IMR-90 (cell line): ENCODE measurements around the gene PRLR. TPM values are rescaled to one million over a fixed set of nuclear protein-coding genes. Genes with fewer than 3 reads are reported as not detected.

Experiments used
- ATAC-seq: fragments of 200-7000 bp; cut with Tn5 transposase; 2 replicates; pipeline ENCODE4 v1.9.1; 2020; ENCODE audit warnings: low read depth, mild to moderate bottlenecking, moderate library complexity
- BruUV-seq: library from RNA; stranded (reverse); fragments of 400-500 nt; replicated peaks from 2 replicates; lab custom pipeline; 2021; lab: Mats Ljungman, UMichigan
- CTCF ChIA-PET: fragments of 300-600 bp; formaldehyde crosslinking; extraction: SDS; loops from one replicate; lab custom pipeline; 2021; ENCODE audit warnings: antibody characterized with exemption; lab: Yijun Ruan, JAX
- POLR2A ChIA-PET: fragments of 300-600 bp; sonication (Branson Sonifier 250); formaldehyde crosslinking; loops from one replicate; lab custom pipeline; 2022; ENCODE audit warnings: antibody characterized with exemption; ENCODE audit not compliant: unreplicated experiment; lab: Charles Lee
- DNase-seq: peaks from one replicate; pipeline ENCODE4 v3.0.0; 2013
- H2AFZ ChIP-seq: replicated peaks from 2 replicates; pipeline ENCODE3; 2013; ENCODE audit warnings: low read length, mild to moderate bottlenecking; ENCODE audit not compliant: poor library complexity
- H2AK5ac ChIP-seq: 2 replicates; pipeline ENCODE4 v1.6.1; 2013; ENCODE audit warnings: low read depth, low read length, inconsistent platforms
- H2AK9ac ChIP-seq: replicated peaks from 2 replicates; pipeline ENCODE3; 2013; ENCODE audit warnings: mild to moderate bottlenecking, low read depth, low read length, moderate library complexity; ENCODE audit not compliant: poor library complexity
- H2BK120ac ChIP-seq: 2 replicates; pipeline ENCODE4 v1.6.1; 2013; ENCODE audit warnings: low read depth, low read length, inconsistent platforms
- H2BK15ac ChIP-seq: 3 replicates; pipeline ENCODE4 v1.6.1; 2013; ENCODE audit warnings: low read depth, low read length, inconsistent platforms
- H2BK20ac ChIP-seq: 2 replicates; pipeline ENCODE4 v1.6.1; 2013; ENCODE audit warnings: low read depth, mild to moderate bottlenecking, inconsistent platforms, low read length, moderate library complexity
- H2BK5ac ChIP-seq: 2 replicates; pipeline ENCODE4 v1.6.1; 2013; ENCODE audit warnings: mild to moderate bottlenecking, low read depth, low read length, inconsistent platforms; ENCODE audit not compliant: poor library complexity, severe bottlenecking
- H3K14ac ChIP-seq: replicated peaks from 2 replicates; pipeline ENCODE4 v1.6.1; 2013; ENCODE audit warnings: low read depth, low read length, inconsistent platforms
- H3K18ac ChIP-seq: 2 replicates; pipeline ENCODE4 v1.6.1; 2013; ENCODE audit warnings: low read depth, low read length, control low read depth
- H3K23ac ChIP-seq: 2 replicates; pipeline ENCODE4 v1.6.1; 2013; ENCODE audit warnings: low read depth, low read length, inconsistent platforms
- H3K27ac ChIP-seq: 2 replicates; pipeline ENCODE4 v1.5.1; 2013; ENCODE audit warnings: mild to moderate bottlenecking, control low read depth, low read length; ENCODE audit not compliant: insufficient read depth
- H3K27me3 ChIP-seq: 2 replicates; pipeline ENCODE4 v1.6.1; 2013; ENCODE audit warnings: low read length; ENCODE audit not compliant: control insufficient read depth, insufficient read depth
- H3K36me3 ChIP-seq: 2 replicates; pipeline ENCODE4 v1.6.1; 2013; ENCODE audit warnings: low read length, mixed read lengths; ENCODE audit not compliant: control insufficient read depth, insufficient read depth
- H3K4ac ChIP-seq: 2 replicates; pipeline ENCODE4 v1.6.1; 2013; ENCODE audit warnings: low read depth, low read length, inconsistent platforms
- H3K4me1 ChIP-seq: 2 replicates; pipeline ENCODE4 v1.6.1; 2013; ENCODE audit warnings: low read length, mixed read lengths; ENCODE audit not compliant: control insufficient read depth, insufficient read depth
- H3K4me2 ChIP-seq: 2 replicates; pipeline ENCODE4 v1.6.1; 2013; ENCODE audit warnings: low read depth, mild to moderate bottlenecking, control low read depth, low read length, moderate library complexity
- H3K4me3 ChIP-seq: 2 replicates; pipeline ENCODE4 v1.5.1; 2013; ENCODE audit warnings: low read depth, mild to moderate bottlenecking, control low read depth, low read length, moderate library complexity; ENCODE audit not compliant: insufficient read depth
- H3K56ac ChIP-seq: 2 replicates; pipeline ENCODE4 v1.6.1; 2013; ENCODE audit warnings: low read length, inconsistent platforms; ENCODE audit not compliant: insufficient read depth; ENCODE audit errors: extremely low read depth
- H3K79me1 ChIP-seq, 2 experiments: 2 replicates each; pipeline ENCODE4 v1.6.1; 2013; ENCODE audit warnings: low read length in 2 of 2, inconsistent platforms in 1 of 2, low read depth in 1 of 2
- H3K9ac ChIP-seq: 2 replicates; pipeline ENCODE4 v1.6.1; 2013; ENCODE audit warnings: low read depth, low read length, control low read depth
- H3K9me1 ChIP-seq: 2 replicates; pipeline ENCODE4 v1.6.1; 2013; ENCODE audit warnings: low read length, inconsistent platforms; ENCODE audit not compliant: insufficient read depth
- H3K9me3 ChIP-seq: 2 replicates; pipeline ENCODE4 v1.6.1; 2013; ENCODE audit warnings: low read length; ENCODE audit not compliant: control insufficient read depth, insufficient read depth
- H4K20me1 ChIP-seq: 2 replicates; pipeline ENCODE4 v1.6.1; 2013; ENCODE audit warnings: low read length, inconsistent platforms; ENCODE audit not compliant: insufficient read depth
- H4K5ac ChIP-seq: 2 replicates; pipeline ENCODE4 v1.6.1; 2013; ENCODE audit warnings: mild to moderate bottlenecking, low read depth, low read length, control low read depth
- H4K8ac ChIP-seq, 2 experiments: 2 replicates each; pipeline ENCODE4 v1.6.1; 2013; ENCODE audit warnings: low read depth in 2 of 2, low read length in 2 of 2, control low read depth in 1 of 2, inconsistent platforms in 1 of 2
- H4K91ac ChIP-seq: 2 replicates; pipeline ENCODE4 v1.6.1; 2013; ENCODE audit warnings: low read depth, low read length, inconsistent platforms; ENCODE audit not compliant: insufficient read depth
- CEBPB ChIP-seq: IDR thresholded peaks from 2 replicates; pipeline ENCODE4 v1.6.1; 2012; ENCODE audit warnings: low read depth, low read length, improper control_type of control experiment
- ELK1 ChIP-seq: fragments of 150-350 bp; IDR thresholded peaks from 2 replicates; pipeline ENCODE4 v1.6.1; 2016; ENCODE audit warnings: low read depth, mild to moderate bottlenecking, low read length, moderate library complexity, borderline replicate concordance
- MAFK ChIP-seq: IDR thresholded peaks from 2 replicates; pipeline ENCODE4 v1.6.1; 2012; ENCODE audit warnings: low read depth, low read length, improper control_type of control experiment
- MAZ ChIP-seq: IDR thresholded peaks from 2 replicates; pipeline ENCODE4 v1.6.1; 2012; ENCODE audit warnings: low read depth, mild to moderate bottlenecking, low read length, improper control_type of control experiment, moderate library complexity, borderline replicate concordance
- NFE2L2 ChIP-seq: fragments of 150-350 bp; IDR thresholded peaks from 2 replicates; pipeline ENCODE4 v1.6.1; 2016; ENCODE audit warnings: low read depth, mild to moderate bottlenecking, low read length
- POLR2A ChIP-seq: IDR thresholded peaks from 2 replicates; pipeline ENCODE4 v1.6.1; 2012; ENCODE audit warnings: mild to moderate bottlenecking, low read depth, low read length
- RAD21 ChIP-seq: IDR thresholded peaks from 2 replicates; pipeline ENCODE4 v1.6.1; 2012; ENCODE audit warnings: low read length, improper control_type of control experiment
- RCOR1 ChIP-seq: IDR thresholded peaks from 2 replicates; pipeline ENCODE4 v1.6.1; 2012; ENCODE audit warnings: mild to moderate bottlenecking, low read length, improper control_type of control experiment; ENCODE audit not compliant: insufficient replicate concordance
- SMC3 ChIP-seq: fragments of 150-350 bp; IDR thresholded peaks from 2 replicates; pipeline ENCODE4 v1.6.1; 2016; ENCODE audit warnings: low read depth, mild to moderate bottlenecking, antibody characterized with exemption, low read length, moderate library complexity
- WGBS, 2 experiments: methylation state at CpG; one replicate each; pipeline versions ENCODE4 v1.1.5 to v1.1.7; 2013; ENCODE audit warnings: missing lambda C conversion rate in 2 of 2; ENCODE audit not compliant: insufficient read length in 1 of 2; ENCODE audit errors: extremely low coverage in 2 of 2; 5-methylcytosine and 5-hydroxymethylcytosine counted together
- dilution Hi-C: fragments of 300-500 bp; cut with HindIII; formaldehyde crosslinking; loops from one replicate; pipeline ENCODE4 v1.14.3; 2018; ENCODE audit warnings: low sequenced_read_pairs; ENCODE audit not compliant: unreplicated experiment
- in situ Hi-C: fragments of 300-500 bp; cut with MboI; formaldehyde crosslinking; loops from 3 replicates; pipeline ENCODE4 v1.14.3; 2019; ENCODE audit warnings: low sequenced_read_pairs, inconsistent platforms, mixed read lengths
- intact Hi-C: fragments of 100-400 bp; cut with micrococcal nuclease; formaldehyde crosslinking; loops from 2 replicates; pipeline ENCODE4 v1.10.0; 2022
- polyA plus RNA-seq, 3 experiments: library from polyadenylated mRNA; depleted of rRNA; stranded (reverse); fragments of >200 nt; gene quantifications; 2 replicates each; pipeline ENCODE4 v1.2.3, GENCODE V29; 2012; ENCODE audit warnings: low replicate concordance in 1 of 3
- total RNA-seq: library from RNA; depleted of rRNA; stranded (reverse); fragments of >200 nt; gene quantifications from 2 replicates; pipeline ENCODE4 v1.2.3, GENCODE V29; 2012
- TF ChIP-seq, protein P1 (sequence below): conservative IDR thresholded peaks from 2 replicates; pipeline ENCODE4 v1.5.1; 2012; ENCODE audit warnings: mild to moderate bottlenecking, low read depth, low read length, improper control_type of control experiment

The PRLR gene
- total and polyA plus RNA-seq, 2 of the 4 experiments (the other 2 are of a cell fraction) = 0.24 to 0.54 TPM

DNA sequence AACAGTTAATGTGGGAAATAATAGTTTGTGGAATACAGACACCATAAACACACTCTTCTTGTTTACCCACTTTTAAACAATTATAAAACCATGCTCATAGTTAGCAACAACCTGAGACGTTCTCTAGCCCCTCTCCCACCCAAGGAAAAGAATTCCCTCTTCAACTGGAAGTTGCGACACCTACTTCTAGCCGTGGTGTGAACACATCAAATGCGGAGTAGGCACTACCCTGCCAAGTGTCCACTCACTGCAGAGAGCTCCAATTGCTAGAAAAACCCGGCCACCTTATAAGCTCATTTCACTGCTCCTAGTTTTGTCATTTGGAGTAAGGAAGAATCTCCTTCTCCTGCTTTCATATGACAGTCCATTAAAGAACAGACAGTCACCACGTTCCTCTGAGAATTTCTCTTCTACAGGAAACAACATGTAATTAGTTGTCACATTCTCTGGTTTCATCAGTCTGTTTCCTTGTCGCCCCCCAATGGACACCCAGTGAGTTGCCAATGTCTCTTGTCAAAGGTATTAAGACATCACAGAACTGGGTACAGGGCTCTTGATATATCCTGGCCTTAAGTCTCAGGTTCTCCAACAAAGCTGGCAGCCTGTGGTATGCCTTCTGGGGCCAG, 47.3 kb downstream of the PRLR start:
- H3K23ac ChIP-seq = no peak overlapping the region
- H3K56ac ChIP-seq = no peak overlapping the region
- H3K4me3 ChIP-seq = no peak overlapping the region
- no peak overlapping the region for H3K4me2 ChIP-seq
- H3K9me3 ChIP-seq = no peaks in the 10 kb centered on the region
- H4K20me1 ChIP-seq = no peaks in the 10 kb centered on the region
- H3K4me1 ChIP-seq = no peaks in the 10 kb centered on the region
- ATAC-seq (peak; percentile 81), DNase-seq (peak; percentile 60)
- no peak overlapping the region for H3K18ac ChIP-seq
- ChIA-PET POLR2A (no interaction called here), CTCF (interaction anchor here (0.7 to 1.3 kb wide), 6 partner anchors 16 to 94 kb away, joined by 3 to 7 read pairs (median 4); no protein-coding TSS in a partner anchor)
- H2AFZ ChIP-seq = no peak overlapping the region
- no peak overlapping the region for H2BK120ac ChIP-seq
- H2AK9ac ChIP-seq = no peak overlapping the region
- dilution Hi-C loops = no loop called here
- no peaks in the 10 kb centered on the region for H3K9me1 ChIP-seq
- H2BK5ac ChIP-seq = no peak overlapping the region
- H2BK20ac ChIP-seq = no peak overlapping the region
- H3K36me3 ChIP-seq = no peaks in the 10 kb centered on the region
- no peak overlapping the region for H2BK15ac ChIP-seq
- TF ChIP-seq SMC3 (peak; percentile 85), MAZ (no peak), MAFK (no peak), ELK1 (no peak), CEBPB (peak; percentile 43), RAD21 (peak; percentile 80), POLR2A (no peak), NFE2L2 (no peak), RCOR1 (no peak)
- TF ChIP-seq, protein P1, sequence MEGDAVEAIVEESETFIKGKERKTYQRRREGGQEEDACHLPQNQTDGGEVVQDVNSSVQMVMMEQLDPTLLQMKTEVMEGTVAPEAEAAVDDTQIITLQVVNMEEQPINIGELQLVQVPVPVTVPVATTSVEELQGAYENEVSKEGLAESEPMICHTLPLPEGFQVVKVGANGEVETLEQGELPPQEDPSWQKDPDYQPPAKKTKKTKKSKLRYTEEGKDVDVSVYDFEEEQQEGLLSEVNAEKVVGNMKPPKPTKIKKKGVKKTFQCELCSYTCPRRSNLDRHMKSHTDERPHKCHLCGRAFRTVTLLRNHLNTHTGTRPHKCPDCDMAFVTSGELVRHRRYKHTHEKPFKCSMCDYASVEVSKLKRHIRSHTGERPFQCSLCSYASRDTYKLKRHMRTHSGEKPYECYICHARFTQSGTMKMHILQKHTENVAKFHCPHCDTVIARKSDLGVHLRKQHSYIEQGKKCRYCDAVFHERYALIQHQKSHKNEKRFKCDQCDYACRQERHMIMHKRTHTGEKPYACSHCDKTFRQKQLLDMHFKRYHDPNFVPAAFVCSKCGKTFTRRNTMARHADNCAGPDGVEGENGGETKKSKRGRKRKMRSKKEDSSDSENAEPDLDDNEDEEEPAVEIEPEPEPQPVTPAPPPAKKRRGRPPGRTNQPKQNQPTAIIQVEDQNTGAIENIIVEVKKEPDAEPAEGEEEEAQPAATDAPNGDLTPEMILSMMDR = peak; percentile 75
- no peak overlapping the region for H4K91ac ChIP-seq
- H4K8ac ChIP-seq = no peak overlapping the region
- H3K9ac ChIP-seq = no peak overlapping the region
- no peak overlapping the region for H3K4ac ChIP-seq
- H3K79me1 ChIP-seq = no peaks in the 10 kb centered on the region
- in situ Hi-C loops = loop anchor here (5.0 kb wide), 1 partner anchor 91 kb away; no protein-coding TSS in a partner anchor
- no peak overlapping the region for H2AK5ac ChIP-seq
- no TSS peak for BruUV-seq
- peaks cover 21% of the 10 kb centered on the region for H3K27me3 ChIP-seq
- H3K27ac ChIP-seq = no peak overlapping the region
- intact Hi-C loops = loop anchor here (1.0 to 5.0 kb wide), 4 partner anchors 66 to 744 kb away; no protein-coding TSS in a partner anchor
- H4K5ac ChIP-seq = no peak overlapping the region
- no peak overlapping the region for H3K14ac ChIP-seq
- 10% methylated on average over 1 of the region's 7 CpGs; no CpG with 5 or more reads in 1 of the 2 experiments for WGBS, 2 experiments
